HepG2 (cell line): ENCODE data around the gene CHRD. TPM values are rescaled to one million over a fixed set of nuclear protein-coding genes. Genes with fewer than 3 reads are reported as not detected.

Experiments used
- ATAC-seq: fragments of 200-7000 bp; cut with Tn5 transposase; 3 replicates; pipeline ENCODE4 v1.9.1; 2020; ENCODE audit warnings: mild to moderate bottlenecking, moderate library complexity
- BruUV-seq: library from RNA; stranded (reverse); fragments of 400-500 nt; replicated peaks from 2 replicates; lab custom pipeline; 2021; lab: Mats Ljungman, UMichigan
- CTCF ChIA-PET: fragments of 300-600 bp; formaldehyde crosslinking; extraction: SDS; loops from one replicate; lab custom pipeline; 2021; ENCODE audit warnings: low total read pairs, inconsistent platforms, low intra/inter-chr PET ratio; lab: Yijun Ruan, JAX
- POLR2A ChIA-PET: fragments of 350-600 bp; sonication (Branson Sonifier 250); formaldehyde crosslinking; loops from one replicate; lab custom pipeline; 2020; ENCODE audit warnings: antibody characterized with exemption, inconsistent platforms; lab: Yijun Ruan, JAX
- DNase-seq: peaks from one replicate; pipeline ENCODE4 v3.0.0-alpha.2; 2015; ENCODE audit warnings: low spot score
- FAIRE-seq: peaks from 3 replicates; lab custom pipeline; 2011; peaks lifted over from hg19 to GRCh38; lab: Jason Lieb, UNC
- H2AFZ ChIP-seq: one replicate; pipeline ENCODE4 v1.6.1; 2011; ENCODE audit warnings: low read length, inconsistent platforms
- H3K27ac ChIP-seq: fragments of 300-600 bp; 3 replicates; pipeline ENCODE4 v1.8.0; 2011; ENCODE audit warnings: mixed run types, mild to moderate bottlenecking, mixed read lengths, low read length, inconsistent platforms; ENCODE audit not compliant: insufficient read depth; ENCODE audit errors: extremely low read length
- H3K27me3 ChIP-seq, 2 experiments: fragments of 200-600 bp in 1 of 2; 2 replicates in 1 of 2; 3 replicates in 1 of 2; pipeline versions ENCODE4 v1.6.0 to v1.8.0; 2011; ENCODE audit warnings: low read length in 2 of 2, mild to moderate bottlenecking in 2 of 2, moderate library complexity in 2 of 2, inconsistent platforms in 1 of 2; ENCODE audit not compliant: insufficient read depth in 2 of 2, control insufficient read depth in 1 of 2
- H3K36me3 ChIP-seq, 2 experiments: fragments of 200-600 bp in 1 of 2; replicated peaks in 1 of 2; 2 replicates in 1 of 2; 3 replicates in 1 of 2; pipeline versions ENCODE4 v1.5.1 to v1.8.0; 2011; ENCODE audit warnings: low read length in 2 of 2, inconsistent platforms in 1 of 2; ENCODE audit not compliant: insufficient read depth in 2 of 2, control insufficient read depth in 1 of 2
- H3K4me1 ChIP-seq: 2 replicates; pipeline ENCODE4 v1.5.1; 2012; ENCODE audit warnings: low read length, inconsistent platforms; ENCODE audit not compliant: insufficient read depth
- H3K4me2 ChIP-seq: 2 replicates; pipeline ENCODE4 v1.6.0; 2011; ENCODE audit warnings: low read depth, low read length, inconsistent platforms
- H3K4me3 ChIP-seq, 3 experiments: fragments of 200-600 bp in 1 of 3; sonication (generic), shearing (Covaris generic) in 1 of 3; replicated peaks in 1 of 3; 2 replicates each; pipeline ENCODE4 v1.5.1; 2011 to 2016; ENCODE audit warnings: low read length in 3 of 3, inconsistent platforms in 2 of 3, low read depth in 2 of 3, mild to moderate bottlenecking in 2 of 3, control low read depth in 1 of 3, mixed read lengths in 1 of 3; ENCODE audit not compliant: insufficient read depth in 1 of 3
- H3K79me2 ChIP-seq: one replicate; pipeline ENCODE4 v1.6.1; 2011; ENCODE audit warnings: low read length, inconsistent platforms; ENCODE audit not compliant: insufficient read depth
- H3K9ac ChIP-seq: 2 replicates; pipeline ENCODE4 v1.6.0; 2011; ENCODE audit warnings: mild to moderate bottlenecking, low read depth, low read length, inconsistent platforms; ENCODE audit not compliant: insufficient read depth
- H3K9me3 ChIP-seq: 2 replicates; pipeline ENCODE4 v1.5.1; 2012; ENCODE audit warnings: mild to moderate bottlenecking, low read length
- H4K20me1 ChIP-seq: 2 replicates; pipeline ENCODE4 v1.6.0; 2011; ENCODE audit warnings: inconsistent platforms, mild to moderate bottlenecking, low read length, moderate library complexity; ENCODE audit not compliant: insufficient read depth
- AHR ChIP-seq: IDR thresholded peaks from 2 replicates; pipeline ENCODE4 v1.6.1; 2018; ENCODE audit warnings: missing genetic modification reagents, missing compliant biosample characterization
- ATF1 ChIP-seq: IDR thresholded peaks from 2 replicates; pipeline ENCODE4 v1.6.1; 2016; ENCODE audit warnings: mild to moderate bottlenecking, control low read depth
- HDAC6 ChIP-seq: fragments of 200-600 bp; sonication (generic); IDR thresholded peaks from 2 replicates; pipeline ENCODE4 v1.7.0; 2017; ENCODE audit warnings: mild to moderate bottlenecking, antibody characterized with exemption, low read length, low read depth
- KAT8 ChIP-seq: IDR thresholded peaks from 2 replicates; pipeline ENCODE4 v1.6.1; 2016; ENCODE audit warnings: missing genetic modification reagents, missing compliant biosample characterization
- NCOR1 ChIP-seq: fragments of 200-600 bp; sonication (generic); IDR thresholded peaks from 2 replicates; pipeline ENCODE4 v1.7.0; 2017; ENCODE audit warnings: antibody characterized with exemption, low read length, borderline replicate concordance
- PHF21A ChIP-seq: sonication (generic); formaldehyde crosslinking; IDR thresholded peaks from 2 replicates; pipeline ENCODE4 v1.5.0; 2020; ENCODE audit warnings: mild to moderate bottlenecking, missing genetic modification reagents
- POLR2AphosphoS5 ChIP-seq: IDR thresholded peaks from 2 replicates; pipeline ENCODE4 v1.6.1; 2012; ENCODE audit warnings: low read depth, low read length
- POLR2G ChIP-seq: fragments of 200-400 bp; formaldehyde crosslinking; IDR thresholded peaks from 2 replicates; pipeline ENCODE4 v1.6.1; 2018; ENCODE audit warnings: mild to moderate bottlenecking, low read depth, low read length, moderate library complexity
- PRDM4 ChIP-seq: sonication (generic); formaldehyde crosslinking; IDR thresholded peaks from 2 replicates; pipeline ENCODE4 v1.9.0; 2021; ENCODE audit warnings: missing genetic modification reagents, borderline replicate concordance
- ZNF619 ChIP-seq: sonication (generic); formaldehyde crosslinking; IDR thresholded peaks from 2 replicates; pipeline ENCODE4 v1.4.0; 2020; ENCODE audit warnings: mild to moderate bottlenecking, missing genetic modification reagents
- ZXDC ChIP-seq: sonication (generic); formaldehyde crosslinking; IDR thresholded peaks from 2 replicates; pipeline ENCODE4 v1.5.0; 2020; ENCODE audit warnings: mild to moderate bottlenecking, missing genetic modification reagents
- WGBS: methylation state at CpG from one replicate; pipeline ENCODE4 v1.1.6; 2017; ENCODE audit warnings: low lambda C conversion rate; 5-methylcytosine and 5-hydroxymethylcytosine counted together
- in situ Hi-C: cut with HindIII; loops from 2 replicates; pipeline ENCODE4 v1.10.0; 2017; ENCODE audit warnings: low pct_unique_long_range_greater_than_20kb; ENCODE audit not compliant: extremely low pct_ligation_motif_present
- intact Hi-C: fragments of 100-400 bp; cut with micrococcal nuclease; formaldehyde crosslinking; loops from one replicate; pipeline ENCODE4 v1.10.0; 2022; ENCODE audit not compliant: unreplicated experiment
- polyA plus RNA-seq, 8 experiments: library from polyadenylated mRNA; depleted of rRNA in 3 of 8; stranded (reverse) in 7 of 8; unstranded in 1 of 8; fragments of >200 nt; fragmentation: Illumina TruSeq in 4 of 8; extraction: Trizol in 4 of 8; gene quantifications; 2 replicates each; pipeline versions ENCODE4 v1.2.1 to v1.2.3, GENCODE V29; 2011 to 2016; ENCODE audit warnings: low read depth in 4 of 8, missing spikeins in 1 of 8, mixed read lengths in 1 of 8; ENCODE audit not compliant: insufficient read depth in 1 of 8
- total RNA-seq, 5 experiments: library from RNA; depleted of rRNA; stranded (reverse); fragments of >200 nt; fragmentation: Illumina TruSeq; extraction: Trizol; gene quantifications; 2 replicates each; pipeline ENCODE4 v1.2.3, GENCODE V29; 2016; ENCODE audit warnings: low read depth in 1 of 5

Gene CHRD
- total and polyA plus RNA-seq, 2 of the 13 experiments (the other 11 are each of a cell fraction or from before 2014, with no cell fraction given) = 22.2 to 35.2 TPM

GRCh38 chr3:184332370-184333090, 47.3 kb upstream of the CHRD start:
- H3K27ac ChIP-seq = no peak overlapping the region
- H3K4me3 ChIP-seq = no peak overlapping the region
- intact Hi-C loops = no loop called here
- no peaks in the 10 kb centered on the region; a peak in 1 of 5 replicates for H3K27me3 ChIP-seq
- H4K20me1 ChIP-seq = peaks cover 19% of the 10 kb centered on the region; the same call in 1 of the 2 replicates
- no peaks in the 10 kb centered on the region for H3K9me3 ChIP-seq
- no peak overlapping the region for H3K9ac ChIP-seq
- H3K4me1 ChIP-seq = peaks cover 13% of the 10 kb centered on the region
- in situ Hi-C loops = no loop called here
- no TSS peak for BruUV-seq
- DNase-seq (no peak), ATAC-seq (no peak), FAIRE-seq (no peak)
- no peak overlapping the region for H2AFZ ChIP-seq
- over 99% methylated on average over 10 of the region's 10 CpGs for WGBS
- TF ChIP-seq AHR = no peak
- TF ChIP-seq POLR2G = peak; percentile 41; the same call in 1 of the 2 replicates
- TF ChIP-seq ZNF619 (CRISPR knock-in tag) = no peak
- TF ChIP-seq POLR2AphosphoS5 = peak; percentile 47; the same call in 1 of the 2 replicates
- TF ChIP-seq ATF1 = no peak
- no peak for TF ChIP-seq PHF21A (CRISPR knock-in tag)
- no peak for TF ChIP-seq HDAC6
- TF ChIP-seq NCOR1 = no peak
- no peak for TF ChIP-seq KAT8
- TF ChIP-seq ZXDC (CRISPR knock-in tag) = no peak
- TF ChIP-seq PRDM4 (CRISPR knock-in tag) = no peak
- ChIA-PET CTCF (no interaction called here), POLR2A (no interaction called here)
- H3K36me3 ChIP-seq = peaks cover 34 to 66% of the 10 kb centered on the region in 2 experiments
- H3K4me2 ChIP-seq = no peak overlapping the region
- H3K79me2 ChIP-seq = peaks cover 14% of the 10 kb centered on the region
